ENCODE data around the gene CWC27. TPM values are rescaled to one million over a fixed set of nuclear protein-coding genes. Genes with fewer than 3 reads are reported as not detected.
"Not testable (repeated sequence)": the region's sequence is repeated elsewhere in the genome, so short reads cannot be mapped to it uniquely, and the experiment has no call there.

Gene CWC27
- total RNA-seq, 1 experiment from 2014 or later: 14.5 TPM

DNA sequence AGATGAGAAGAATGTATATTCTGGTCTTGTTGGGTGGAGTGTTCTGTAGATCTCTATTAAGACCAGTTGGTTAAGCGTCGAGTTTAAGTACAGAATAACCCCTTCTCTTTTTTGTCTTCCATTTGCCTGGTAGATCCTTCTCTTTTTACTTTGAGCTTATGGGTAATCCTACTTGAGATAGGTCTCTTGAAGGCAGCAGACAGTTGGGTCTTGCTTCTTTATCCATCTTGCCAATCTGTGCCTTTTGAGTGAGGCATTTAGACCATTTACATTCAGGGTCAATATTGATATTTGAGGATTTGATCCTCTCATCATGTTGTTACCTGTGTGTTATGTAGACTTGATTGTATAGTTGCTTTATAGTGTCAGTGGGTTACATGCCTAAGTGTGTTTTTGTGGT lies 152.7 kb downstream of the CWC27 start:
- DNase-seq (ENCODE audit: low read depth): no peak

DNA sequence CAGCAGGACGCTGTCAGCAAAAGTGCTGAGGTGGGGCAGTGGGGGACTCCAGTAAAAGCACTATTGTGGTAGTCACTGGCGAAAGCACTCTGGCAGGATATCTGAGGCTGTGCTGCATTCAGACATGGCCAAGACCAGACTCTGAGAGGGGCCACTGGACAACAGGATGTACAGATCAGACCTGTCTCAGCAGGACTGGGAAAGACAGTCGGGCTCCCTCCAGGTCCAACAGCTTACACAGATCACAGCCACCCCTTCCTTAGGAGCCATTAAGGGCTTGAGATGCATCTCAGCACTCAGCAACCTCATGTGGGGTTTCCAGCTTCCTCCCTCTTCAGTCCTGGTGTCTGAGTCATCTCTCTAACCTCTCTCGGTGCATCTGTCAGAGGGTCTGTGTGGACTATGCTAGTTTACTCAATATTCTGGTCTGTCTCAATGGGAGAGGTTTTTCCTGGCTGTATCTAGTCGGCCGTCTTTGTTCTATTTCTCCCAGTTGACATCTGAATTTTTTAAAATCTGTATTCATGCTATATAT lies 154.5 kb downstream of the CWC27 start:
- DNase-seq (ENCODE audit: low read depth): peak; percentile 51

DNA sequence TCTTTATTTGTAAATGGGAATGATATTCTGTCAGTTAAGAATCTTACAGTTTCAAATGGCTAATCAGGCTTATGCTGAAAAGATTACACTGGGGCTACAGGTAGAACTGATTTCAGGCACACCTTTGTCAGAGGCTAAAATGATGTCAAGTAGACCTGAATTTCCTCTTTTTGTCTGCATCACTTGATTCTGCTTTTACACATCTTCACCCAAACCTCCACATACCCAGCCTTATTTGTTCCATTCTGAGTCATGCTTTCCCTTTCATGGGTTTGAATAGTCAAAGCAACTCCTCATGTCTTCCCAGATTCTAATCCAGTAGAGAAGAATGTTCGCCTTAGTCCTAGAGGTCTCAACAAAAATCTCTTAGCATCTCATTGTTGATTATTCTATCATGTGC lies 156.4 kb downstream of the CWC27 start:
- DNase-seq (ENCODE audit: low read depth): no peak

DNA sequence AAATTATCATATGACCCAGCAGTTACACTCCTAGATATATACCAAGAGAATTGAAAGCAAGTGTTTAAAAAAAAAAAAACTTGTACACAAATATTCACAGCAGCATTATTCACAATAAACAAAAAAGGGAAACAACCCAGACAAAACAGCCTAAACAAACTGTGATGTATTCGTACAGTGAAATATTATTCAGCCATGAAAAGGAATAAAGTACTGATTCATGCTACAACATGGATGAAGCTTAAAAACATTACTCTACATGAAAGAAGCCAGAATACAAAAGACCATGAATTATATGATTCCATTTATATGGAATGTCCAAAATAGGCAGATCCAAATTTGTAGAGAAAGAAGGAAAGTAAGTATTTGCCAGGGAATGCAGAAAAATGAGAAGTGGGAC lies 161.1 kb downstream of the CWC27 start:
- DNase-seq (ENCODE audit: low read depth): no peak

DNA sequence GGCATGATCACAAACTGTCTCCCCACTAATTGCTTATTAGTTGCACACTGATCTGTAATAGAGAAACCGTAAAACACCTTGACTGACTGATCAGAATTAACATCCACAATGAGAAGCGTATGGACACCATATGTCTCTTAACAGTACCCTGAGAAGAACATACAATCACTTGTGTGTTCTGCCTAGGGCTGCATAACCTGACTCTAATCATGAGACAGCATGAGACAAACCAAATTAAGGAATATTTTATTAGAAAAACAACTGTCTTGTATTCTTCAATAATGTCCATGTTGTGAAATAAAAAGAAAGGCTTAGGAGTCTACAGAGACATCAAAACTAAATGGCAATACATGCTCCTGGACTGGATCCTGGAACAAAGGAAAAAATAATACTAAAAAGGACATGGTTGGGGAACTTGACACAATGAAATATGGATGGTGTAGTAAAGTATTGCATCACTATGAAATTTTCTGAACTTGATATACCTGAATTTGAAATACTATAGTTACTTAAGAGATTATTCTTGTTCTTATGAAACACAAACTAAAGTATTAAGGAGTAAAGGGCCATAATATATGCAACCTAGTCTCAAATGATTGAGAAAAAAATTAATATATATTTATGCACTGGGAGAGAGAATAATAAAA lies 162.1 kb downstream of the CWC27 start:
- no peak for DNase-seq (ENCODE audit: low read depth)

DNA sequence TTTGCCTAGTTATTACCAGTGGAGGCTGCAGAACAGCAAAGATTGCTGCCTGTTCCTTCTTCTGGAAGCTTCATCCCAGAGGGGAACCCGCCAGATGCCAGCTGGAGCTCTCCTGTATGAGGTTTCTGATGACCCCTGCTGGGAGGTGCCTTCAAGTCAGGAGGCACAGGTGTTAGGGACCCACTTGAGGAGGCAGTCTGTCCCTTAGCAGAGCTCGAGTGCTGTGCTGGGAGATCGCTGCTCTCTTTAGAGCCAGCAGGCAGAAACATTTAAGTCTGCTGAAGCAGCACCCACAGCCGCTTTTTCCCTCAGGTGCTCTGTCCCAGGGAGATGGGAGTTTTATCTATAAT lies 170.7 kb downstream of the CWC27 start:
- DNase-seq (ENCODE audit: low read depth): not testable (repeated sequence)

DNA sequence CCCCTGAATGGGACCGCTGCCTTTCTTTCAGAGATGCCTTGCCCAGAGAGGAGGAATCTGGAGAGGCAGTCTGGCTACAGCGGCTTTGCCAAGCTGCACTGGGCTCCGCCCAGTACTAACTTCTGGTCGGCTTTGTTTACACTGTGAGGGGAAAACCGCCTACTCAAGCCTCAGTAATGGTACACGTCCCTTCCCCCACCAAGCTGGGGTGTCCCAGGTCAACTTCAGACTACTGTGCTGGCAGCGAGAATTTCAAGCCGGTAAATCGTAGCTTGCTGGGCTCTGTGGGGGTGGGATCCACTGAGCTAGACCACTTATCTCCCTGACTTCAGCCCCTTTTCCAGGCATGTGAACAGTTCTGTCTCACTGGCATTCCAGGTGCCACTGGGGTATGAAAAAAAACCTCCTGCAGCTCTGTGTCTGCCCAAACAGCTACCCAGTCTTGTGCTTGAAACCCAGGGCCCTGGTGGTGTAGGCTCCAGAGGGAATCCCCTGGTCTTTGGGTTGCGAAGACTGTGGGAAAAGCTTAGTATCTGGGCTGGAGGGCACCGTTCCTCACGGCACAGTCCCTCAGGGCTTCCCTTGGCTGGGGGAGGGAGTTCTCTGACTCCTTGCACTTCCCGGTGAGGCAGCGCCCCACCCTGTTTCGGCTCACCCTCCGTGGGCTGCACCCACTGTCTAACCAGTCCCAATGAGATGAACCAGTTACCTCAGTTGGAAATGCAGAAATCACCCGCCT lies 171.2 kb downstream of the CWC27 start:
- no peak for DNase-seq (ENCODE audit: low read depth)

DNA sequence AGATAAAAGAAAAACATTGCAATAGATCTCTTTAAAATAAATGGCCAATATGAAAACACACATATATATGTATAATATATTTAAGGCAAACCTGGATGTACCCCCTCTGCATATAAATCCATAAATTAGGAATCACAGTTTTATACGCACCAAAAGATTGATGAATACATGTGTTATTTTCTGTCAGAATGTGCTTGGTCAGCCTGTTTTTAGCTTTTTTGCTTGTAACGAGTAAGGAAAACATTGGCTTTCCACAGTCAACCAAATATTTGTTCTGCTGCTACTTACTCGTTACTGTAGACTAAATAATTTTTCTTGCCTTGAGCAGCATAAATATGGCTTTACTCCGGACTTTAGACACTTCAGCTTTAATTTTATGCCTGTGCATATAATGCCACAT lies 173.7 kb downstream of the CWC27 start:
- no peak for DNase-seq (ENCODE audit: low read depth)

DNA sequence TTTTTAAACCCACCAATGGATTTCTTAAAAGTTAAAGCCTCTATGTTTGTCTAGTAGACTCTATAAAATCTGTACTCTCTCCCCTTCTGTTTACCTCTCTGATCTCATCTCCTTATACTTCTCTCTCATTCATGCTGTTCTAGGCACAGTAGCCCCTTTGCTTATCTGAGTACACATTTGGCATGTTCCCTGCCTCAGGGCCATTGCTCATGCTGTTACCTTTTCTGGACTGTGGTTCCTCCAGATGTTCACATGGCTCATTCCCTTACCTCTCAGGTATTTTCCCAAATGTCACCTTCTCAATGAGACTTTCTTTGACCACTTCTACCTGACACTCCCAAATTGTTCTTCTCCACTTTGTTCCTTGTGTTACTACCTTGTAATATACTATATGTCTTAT lies 176.1 kb downstream of the CWC27 start:
- no peak for DNase-seq (ENCODE audit: low read depth)

DNA sequence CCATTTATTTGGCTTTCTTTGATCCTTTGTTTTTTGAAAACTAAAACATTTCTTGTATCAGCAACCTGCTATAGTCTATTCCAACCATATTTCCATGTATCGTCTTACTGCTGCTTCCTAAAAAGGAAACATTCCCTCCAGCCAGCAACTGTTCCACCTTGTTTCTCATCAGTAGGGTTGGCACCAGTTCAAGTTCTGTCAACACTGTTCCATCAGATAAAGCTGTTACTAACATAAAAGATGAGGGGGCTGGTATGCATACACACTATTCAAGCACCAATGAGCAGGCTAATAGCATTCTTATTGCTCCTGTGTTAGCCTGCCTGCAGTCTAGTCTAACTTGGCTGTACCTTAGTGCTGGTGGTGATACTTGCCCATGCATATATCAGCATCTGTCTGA lies 178.3 kb downstream of the CWC27 start:
- peak; percentile 11 for DNase-seq (ENCODE audit: low read depth)

DNA sequence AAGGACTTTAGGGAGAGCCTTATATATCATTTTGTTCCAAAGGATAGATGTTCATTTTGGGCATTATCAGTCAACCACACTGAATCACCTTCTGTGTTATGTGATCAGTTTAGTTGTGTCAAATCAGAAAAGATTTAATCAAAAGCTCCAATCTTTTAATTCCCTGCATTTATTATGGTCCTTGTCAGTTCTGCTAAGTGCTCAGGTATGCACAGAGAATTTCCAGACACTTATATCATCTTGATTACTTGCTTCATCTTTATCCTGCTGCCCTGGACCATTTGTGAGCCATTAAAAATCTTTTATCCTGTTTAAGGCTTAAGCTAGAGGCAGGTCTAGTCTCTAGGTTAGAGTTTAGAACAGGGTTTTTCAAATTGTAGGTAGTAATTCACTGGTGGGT lies 179.1 kb downstream of the CWC27 start:
- DNase-seq (ENCODE audit: low read depth): no peak

DNA sequence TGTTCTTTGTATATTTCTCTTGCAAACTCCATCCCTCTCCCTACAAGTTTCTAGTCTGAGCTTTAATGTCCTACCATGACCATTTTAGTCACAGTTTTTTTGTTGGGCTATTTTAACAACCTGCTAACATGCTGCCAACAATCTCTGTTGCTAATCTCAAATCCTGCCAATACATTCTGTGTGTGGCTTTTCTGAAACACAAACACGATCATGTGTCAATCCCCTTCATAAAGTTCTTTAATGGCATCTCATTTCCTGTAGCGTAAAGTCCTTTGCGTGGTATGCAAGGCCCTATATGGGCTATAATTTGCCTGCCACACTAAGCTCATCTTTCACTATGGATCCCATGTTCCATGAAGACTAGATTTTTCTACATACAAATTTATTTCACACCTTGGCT lies 180.6 kb downstream of the CWC27 start:
- DNase-seq (ENCODE audit: low read depth): no peak

DNA sequence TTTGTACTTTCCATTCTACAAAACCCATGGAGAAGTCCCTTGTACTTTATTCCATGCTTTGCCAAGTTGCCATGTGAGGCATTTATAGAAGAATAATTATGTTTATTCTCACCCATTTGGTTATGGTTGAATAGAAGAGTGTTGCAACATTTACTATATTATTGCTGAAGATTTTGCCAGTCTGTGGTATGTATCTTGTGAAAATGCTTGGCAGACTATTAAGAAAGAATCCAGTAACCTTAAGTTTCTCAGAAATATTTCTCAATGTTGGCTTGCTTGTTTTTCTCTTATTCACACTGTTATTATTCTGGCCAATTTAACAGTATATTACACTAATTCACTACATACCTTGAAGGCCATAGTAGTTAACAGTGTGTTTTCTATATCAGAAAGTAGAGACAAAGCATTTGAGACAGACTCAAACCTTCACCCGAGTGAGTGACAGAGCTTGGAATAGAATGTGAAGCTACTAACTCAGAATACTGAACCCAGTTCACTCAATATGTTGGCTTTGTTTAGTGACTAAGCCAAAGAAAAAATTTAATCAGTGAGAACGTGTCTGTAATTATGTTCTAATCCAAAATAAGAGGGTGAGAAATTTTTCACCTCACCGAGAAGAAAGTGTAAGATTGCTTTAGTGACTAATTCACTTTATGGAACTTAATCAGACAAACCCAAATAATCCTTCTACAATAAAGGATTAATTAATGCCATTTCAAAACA lies 184.4 kb downstream of the CWC27 start:
- no peak for DNase-seq (ENCODE audit: low read depth)

DNA sequence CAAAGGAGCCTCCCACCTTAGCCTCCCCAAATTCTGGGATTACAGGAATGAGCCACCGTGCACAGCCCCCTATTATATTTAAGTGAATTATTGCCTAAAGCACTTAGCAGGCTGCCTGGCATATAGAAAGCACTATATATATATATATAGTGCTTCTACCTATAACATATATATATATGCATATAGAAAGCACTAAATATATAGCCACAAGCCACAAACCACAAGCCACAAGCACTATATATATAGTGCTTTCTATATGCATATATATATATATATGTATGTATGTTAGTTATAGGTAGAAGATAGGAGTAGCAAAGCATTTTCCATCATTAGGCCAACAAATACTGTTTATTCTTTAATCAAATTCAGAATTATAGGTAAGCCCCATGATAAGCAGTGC lies 185.8 kb downstream of the CWC27 start:
- DNase-seq (ENCODE audit: low read depth): no peak

DNA sequence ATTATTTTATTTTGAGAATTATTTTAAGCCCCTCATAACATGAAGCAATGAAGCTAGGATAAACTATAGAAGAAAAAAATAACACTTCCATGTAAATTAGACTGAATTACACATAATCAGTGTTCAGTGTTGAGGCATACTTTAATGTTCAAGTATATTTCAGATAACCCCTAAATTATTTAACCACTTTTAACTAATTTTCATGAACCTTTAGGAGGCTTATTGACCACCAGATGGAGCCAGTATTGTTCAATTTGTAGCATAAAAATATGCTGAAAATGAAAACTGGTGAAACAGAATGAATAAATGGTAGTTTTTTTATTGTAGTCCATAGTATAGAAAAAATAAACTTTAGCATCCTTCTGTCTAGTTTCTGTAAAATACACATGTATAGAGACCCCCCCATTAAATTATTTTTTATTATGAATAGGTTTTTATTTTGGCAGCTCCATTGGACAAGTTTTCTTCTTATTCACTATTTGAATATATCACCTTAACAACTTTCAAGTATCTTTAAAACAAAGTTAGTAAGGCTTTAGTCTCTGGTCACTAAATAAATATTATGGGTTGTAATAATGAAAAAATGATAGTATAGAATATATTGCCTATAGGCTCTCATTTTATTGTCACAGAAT lies 190.1 kb downstream of the CWC27 start:
- peak; percentile 47 for DNase-seq (ENCODE audit: low read depth)

DNA sequence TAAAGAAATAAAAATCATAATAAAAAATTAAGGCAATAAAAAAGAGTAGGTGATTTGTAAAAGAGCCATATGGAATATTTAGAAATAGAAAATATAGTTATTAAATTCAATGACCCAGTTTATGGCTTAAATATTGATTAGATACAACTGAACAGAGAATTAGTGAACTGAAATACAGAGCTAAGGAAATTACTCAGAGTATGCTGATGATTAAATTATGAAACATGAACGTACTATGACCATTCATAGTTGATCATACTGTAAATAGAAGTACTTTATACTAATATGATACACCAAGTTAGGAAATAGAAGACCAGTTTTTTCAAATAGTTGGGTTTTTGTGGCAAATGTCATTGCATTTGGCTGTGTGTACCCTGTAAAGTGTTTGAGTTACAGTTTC lies 194.5 kb downstream of the CWC27 start:
- no peak for DNase-seq (ENCODE audit: low read depth)

DNA sequence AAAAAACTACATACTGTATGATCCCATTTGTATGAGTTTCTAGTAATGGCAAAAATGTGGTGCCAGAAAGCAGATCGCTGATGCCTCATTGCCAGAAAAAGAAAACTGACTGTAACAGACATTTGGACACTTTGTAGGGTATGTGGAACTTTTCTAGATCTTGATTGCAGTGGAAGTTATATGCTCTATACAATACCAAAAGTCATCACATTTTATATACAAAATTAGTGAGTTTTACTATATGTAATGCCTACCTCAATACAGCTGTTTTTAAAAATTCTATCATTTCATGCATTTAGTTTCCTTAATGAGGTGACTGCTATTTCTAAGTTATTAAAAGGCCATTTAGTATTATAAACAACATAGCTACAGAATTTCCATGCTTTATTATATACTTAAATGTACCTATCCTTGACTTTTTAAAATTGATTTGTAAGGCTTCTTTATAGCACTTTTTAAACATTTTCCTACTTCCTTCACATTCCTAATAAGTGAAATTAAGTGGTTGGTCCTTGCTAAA lies 199.9 kb downstream of the CWC27 start:
- no peak for DNase-seq (ENCODE audit: low read depth)

DNA sequence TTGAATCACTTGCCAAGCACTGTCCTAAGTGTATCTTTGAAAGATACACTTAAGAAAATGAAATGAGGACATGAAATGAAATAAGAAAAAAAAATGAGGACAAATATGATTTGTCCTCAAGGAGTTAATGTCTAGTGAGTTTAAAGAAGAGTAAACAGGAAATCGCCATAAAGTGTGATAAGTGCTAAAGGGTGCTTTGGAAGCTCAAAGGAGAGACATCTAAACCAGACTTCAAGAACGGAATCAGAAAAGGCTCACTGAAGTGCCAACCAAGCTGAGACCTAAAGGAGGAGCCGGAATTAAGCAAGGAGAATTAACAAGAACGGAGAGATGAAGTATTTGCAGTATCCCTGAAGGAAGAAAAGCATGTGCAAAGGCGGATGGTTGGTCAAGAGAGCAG lies 200.8 kb downstream of the CWC27 start:
- DNase-seq (ENCODE audit: low read depth): no peak

DNA sequence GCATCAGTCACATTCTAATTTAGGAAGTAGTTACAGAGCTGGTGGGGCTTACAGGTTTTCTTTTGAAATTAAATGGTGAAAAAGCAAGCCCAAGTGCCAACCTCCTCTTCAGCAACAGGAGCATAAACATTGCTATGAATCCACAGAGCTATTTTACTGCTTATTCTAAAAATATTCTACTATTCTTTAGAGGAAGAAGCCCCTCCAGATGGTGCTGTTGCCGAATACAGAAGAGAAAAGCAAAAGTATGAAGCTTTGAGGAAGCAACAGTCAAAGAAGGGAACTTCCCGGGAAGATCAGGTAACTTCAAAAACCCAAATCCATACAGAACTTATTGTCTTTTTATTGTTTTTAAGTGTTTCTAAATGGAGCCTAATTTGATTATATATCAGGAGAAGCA lies 202.8 kb downstream of the CWC27 start:
- peak; percentile 32 for DNase-seq (ENCODE audit: low read depth)

DNA sequence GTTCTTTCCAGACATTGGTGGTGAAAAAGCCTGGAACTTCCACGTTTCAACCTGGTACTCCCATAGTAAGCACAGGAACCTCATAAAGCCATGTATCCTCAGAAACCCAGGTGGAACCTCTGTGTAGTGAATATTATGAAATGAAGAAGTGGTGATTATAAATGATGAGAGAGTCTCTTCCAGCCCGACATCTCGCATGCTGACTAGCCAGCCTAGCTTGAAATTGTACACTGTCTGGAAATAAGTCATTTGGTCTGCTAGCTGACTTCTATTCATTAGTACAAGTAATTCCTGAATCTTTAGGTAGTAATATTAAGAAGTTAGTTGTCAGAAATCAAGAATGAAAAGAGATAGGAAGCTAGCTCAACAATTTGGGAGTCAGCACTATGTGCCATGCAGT lies 203.3 kb downstream of the CWC27 start:
- DNase-seq (ENCODE audit: low read depth): no peak

DNA sequence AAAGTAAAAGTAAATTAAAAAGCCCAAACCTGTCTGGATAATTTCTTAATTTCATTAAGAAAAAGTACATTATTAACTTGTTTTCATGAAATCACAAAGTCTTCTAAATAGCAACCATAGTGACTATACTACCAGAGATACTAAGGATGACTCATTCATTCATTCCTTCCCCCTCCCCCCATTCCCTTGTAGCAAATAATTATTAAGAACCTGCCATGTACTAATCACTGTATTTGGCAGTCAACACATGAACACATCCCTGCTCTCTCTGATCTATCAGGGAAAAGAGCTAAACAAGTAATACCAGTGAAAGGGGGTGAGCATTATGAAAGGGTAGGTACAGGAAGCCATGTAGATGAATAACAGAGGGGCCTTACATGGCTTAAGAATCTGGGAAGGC lies 203.9 kb downstream of the CWC27 start:
- no peak for DNase-seq (ENCODE audit: low read depth)

DNA sequence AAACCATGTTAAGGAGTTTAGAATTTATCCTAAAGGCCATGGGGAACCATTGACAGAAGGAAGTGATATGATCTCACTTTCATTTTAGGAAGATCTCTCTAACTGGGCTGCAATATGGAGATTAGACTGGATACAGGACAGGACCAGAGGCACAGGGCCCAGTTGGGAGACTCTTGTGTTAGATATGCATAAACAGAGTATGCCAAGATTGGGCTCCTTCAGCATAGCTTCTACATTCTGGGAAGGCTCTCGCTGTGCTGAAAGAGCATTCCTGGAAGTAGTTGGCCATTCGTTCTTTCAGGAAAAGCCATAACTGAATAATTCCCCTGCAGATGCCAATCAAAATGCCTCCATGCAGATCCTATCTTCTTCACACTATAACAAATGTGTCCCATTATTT lies 204.5 kb downstream of the CWC27 start:
- no peak for DNase-seq (ENCODE audit: low read depth)

All from LHCN-M2 (cell line).